GM18870 (cell line): ENCODE measurements around the gene MEIOSIN.
"Not testable (repeated sequence)": the region's sequence is repeated elsewhere in the genome, so short reads cannot be mapped to it uniquely, and the experiment has no call there.

Experiments
- ATAC-seq: cut with Tn5 transposase; IDR thresholded peaks from one replicate; pipeline ENCODE4 v1.9.1; 2021; ENCODE audit warnings: moderate library complexity; ENCODE audit not compliant: unreplicated experiment

Gene MEIOSIN, protein sequence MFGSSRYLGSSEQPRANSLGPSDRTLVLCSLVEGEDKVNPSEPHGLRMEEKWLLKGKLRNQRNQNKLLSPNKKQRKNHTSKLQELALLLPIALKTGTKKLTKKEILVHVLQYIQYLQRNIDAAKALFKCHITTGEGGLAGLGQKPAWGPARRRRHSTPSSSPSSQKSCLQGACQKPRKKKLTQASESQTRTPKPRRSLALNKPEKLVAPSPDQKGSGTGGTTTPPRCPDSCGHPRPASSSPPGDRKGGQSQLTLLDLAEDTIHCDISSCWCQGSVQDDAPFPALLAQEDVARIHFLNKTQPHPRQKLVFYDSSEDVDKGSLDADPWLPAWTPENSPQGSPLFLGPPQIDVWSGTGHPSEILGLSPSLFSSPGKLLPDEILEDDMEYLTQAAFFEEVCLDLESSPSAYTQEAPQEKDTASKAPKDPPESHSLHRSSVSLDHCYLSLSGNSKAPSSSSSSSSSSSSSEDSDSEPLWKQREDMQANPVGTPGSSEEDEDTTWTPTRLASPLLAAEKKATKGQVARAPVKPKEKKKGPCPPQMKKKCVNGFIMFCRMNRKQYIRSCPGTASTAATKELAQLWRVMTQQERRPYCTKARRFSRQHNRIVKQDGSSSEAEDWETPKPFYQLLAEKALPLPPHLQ

DNA sequence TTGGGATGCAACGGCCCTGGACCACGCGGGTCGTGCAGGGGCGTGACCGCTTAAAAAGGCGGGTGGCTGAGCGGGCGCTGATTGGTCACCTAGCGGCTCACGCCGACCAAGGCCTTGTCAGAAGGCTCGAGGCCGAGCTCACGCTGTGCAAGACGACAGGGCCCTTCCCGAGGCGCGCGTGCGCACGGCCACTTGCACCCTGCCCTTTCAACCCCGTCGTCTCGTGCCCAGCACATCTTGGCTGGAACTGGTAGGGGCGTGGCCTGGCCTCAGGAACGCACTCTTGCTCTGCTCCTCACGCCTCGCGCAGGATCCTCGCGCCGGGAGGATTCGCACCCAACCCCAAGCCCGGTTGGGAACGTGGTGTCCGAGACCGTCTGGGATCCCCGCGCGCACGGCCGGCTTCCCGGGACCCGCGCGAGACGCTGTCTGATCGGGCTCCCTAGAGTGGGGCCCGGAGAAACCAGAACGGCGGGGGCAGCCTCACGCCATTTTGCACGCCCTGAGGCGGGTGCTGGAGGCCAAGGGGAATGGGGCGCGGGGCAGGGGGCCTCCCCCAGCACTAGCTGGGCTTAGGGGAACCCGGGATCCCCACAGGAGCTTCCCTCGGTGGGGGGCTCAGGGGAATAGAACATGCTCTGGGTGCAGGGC, at the start of gene MEIOSIN:
Gene MEIOSIN, plus strand, starts transcription at position 280 of the 651 bp plus-strand sequence. CDS start 1,938 bp downstream, outside the sequence.
- no peak for ATAC-seq

DNA sequence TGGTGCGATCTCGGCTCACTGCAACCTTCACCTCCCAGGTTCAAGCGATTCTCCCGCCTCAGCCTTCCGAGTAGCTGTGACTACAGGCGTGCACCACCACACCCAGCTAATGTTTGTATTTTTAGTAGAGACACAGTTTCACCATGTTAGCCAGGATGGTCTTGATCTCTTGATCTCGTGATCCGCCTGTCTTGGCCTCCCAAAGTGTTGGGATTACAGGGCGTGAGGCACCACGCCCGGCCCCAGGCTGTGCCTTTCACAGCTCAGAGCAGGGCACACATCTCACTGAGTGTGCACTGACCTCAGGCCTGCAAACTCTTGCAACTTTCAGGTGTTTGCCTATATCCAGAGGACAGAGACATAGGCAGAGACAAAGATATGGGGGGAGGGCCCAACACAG, 48.2 kb upstream of the MEIOSIN start:
- not testable (repeated sequence) for ATAC-seq

DNA sequence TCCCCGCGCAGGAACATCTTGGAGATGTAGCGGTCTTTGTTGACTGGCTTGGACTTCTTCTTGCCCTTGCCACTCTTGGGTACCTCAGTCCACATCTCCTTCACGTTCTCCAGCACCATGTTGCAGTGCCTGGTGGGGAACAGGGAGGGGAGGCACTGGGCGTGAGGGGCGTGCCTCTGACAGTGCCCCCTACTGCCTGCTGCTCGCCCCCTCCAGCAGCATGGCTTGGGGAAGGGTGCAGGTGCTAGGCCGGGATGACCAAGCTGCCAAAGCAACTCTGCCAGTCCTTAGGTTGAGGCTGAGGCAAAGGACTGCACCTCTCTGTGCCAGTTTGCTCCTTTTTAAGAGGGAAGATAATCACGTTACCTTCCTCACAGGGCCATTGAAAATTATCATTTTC, 45.6 kb upstream of the MEIOSIN start:
- ATAC-seq: no peak

DNA sequence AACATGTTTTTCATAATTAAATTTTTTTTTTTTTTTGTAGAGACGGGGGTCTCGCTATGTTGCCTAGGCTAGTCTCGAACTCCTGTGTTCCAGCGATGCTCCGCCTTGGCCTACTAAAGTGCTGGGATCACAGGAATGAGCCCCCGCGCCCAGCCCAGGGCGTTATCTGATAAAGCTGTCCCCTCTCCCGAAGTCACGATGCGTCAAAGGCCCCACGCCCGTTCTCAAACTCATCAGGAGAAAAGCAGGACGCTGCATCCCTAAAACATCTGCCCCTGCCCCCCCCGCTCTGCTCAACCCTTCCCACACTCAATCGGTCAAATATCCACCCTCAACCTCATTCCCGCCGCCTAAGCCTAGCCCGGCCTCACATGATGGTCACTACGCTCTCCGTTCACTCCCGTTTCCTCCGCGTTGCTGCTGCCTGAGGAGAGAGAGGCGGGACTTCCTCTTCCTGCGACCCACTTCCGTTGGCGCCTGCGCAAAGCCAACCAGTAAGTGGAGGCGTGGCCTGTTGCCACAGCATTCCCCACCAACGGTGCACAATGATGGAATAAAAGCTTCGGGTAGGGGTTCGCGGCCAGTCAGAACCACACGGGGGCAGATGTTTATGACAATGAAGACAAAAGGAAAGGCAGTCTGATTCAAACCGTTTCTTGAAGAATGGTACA, 41.6 kb upstream of the MEIOSIN start, which contains the start of gene SNRPD2:
Gene SNRPD2, minus strand, starts transcription at position 438 of the 671 bp plus-strand sequence. Its CDS starts 65 bp downstream, at position 373.
- ATAC-seq: peak; percentile 46

DNA sequence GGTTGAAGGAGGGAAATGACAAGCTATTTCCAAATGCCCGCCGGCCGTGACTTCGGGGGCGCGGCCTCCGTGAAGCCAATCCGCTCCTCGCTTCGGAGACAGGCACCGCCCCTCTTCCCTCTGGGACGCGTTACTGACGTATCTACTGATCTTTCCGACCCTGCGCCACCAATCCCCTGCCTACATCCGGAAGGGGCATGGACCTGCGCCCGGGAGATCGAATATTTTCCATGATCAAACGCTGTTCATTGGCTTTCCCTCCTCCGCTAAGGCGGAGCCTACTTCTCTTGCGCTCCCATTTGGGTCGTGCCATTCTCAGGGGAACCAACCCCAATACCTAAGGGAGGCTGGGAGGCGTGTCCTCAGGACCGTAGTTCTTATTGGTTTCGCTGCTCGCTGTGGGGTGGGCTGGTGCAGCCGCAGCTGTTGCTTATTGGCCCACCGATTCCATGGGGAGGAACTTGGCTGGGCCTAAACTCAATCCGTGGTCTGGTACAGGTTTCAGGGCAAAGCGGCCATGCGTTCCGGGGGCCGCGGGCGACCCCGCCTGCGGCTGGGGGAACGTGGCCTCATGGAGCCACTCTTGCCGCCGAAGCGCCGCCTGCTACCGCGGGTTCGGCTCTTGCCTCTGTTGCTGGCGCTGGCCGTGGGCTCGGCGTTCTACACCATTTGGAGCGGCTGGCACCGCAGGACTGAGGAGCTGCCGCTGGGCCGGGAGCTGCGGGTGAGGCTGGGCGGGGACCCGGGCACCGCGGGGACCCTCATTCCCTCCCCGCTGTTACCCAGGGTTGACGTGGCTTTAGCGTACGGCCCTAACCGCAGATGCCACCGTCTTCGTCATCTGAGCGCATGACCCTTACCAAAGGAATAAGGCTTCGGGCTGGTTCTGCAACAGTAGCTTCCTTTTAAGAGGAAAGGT, 40.8 kb upstream of the MEIOSIN start, which contains the start of gene QPCTL:
Gene QPCTL, plus strand, starts transcription at position 480 of the 919 bp plus-strand sequence. Its CDS starts 38 bp downstream, at position 518.
- ATAC-seq: peak; percentile 88

DNA sequence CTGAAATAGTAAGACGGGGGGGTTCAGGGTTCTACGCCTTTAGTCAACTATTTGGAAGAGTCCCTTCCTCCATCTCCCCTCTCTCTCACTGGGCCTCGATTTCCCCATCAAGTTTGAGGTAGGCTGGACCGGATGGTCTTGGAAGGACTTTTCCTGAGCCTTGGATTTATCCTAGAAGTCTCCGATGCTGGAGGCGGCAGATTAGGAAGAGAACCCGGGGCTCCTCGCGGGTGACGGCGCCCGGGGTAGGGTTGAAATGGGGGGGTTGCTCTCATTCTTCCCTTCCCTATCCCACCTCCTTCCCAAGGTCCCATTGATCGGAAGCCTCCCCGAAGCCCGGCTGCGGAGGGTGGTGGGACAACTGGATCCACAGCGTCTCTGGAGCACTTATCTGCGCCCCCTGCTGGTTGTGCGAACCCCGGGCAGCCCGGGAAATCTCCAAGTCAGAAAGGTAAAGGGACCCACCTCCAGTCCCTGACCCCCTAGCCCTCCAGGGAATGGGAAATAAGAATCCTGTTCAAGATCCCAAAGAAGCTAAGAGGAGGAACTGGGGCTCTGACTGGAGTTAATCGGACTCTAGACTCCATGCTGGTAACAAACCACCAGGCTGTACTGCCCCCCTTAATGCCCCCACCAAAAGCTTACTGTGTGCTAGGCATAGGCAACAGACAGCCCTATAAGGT, 40.0 kb upstream of the MEIOSIN start:
- ATAC-seq: no peak

DNA sequence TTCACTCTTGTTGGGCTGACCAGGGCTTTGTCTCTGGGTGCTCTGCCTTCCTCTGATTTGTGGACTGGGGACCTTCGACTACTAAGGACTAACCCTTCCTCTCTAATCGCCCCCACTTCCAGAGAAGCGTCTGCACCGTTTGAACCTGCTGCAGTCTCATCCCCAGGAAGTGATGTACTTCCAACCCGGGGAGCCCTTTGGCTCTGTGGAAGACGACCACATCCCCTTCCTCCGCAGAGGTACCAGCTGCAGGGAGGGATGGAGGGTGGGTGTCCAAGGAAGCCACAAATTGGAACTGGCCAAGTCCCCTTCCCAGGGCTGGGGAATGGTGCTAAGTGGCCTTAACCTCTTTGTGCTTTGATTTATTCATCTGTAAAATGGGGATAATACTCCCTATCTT, 31.6 kb upstream of the MEIOSIN start:
- ATAC-seq: no peak

DNA sequence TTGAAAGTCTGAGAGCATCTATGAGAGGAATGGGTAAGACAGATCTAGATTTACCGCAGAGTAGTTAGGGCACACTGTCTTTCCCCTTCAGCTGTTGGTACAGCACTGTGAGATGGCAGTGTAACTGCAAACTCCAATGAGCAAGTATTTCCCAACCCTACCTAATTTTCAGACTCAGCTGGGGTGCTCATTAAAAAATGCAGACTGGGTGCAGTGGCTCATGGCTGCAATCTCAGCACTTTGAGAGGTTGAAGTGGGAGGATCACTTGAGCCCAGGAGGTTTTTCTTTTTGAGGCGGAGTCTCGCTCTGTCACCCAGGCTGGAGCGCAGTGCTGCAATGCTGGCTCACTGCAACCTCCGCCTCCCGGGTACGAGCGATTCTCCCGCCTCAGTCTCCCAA, 28.1 kb upstream of the MEIOSIN start:
- no peak for ATAC-seq

DNA sequence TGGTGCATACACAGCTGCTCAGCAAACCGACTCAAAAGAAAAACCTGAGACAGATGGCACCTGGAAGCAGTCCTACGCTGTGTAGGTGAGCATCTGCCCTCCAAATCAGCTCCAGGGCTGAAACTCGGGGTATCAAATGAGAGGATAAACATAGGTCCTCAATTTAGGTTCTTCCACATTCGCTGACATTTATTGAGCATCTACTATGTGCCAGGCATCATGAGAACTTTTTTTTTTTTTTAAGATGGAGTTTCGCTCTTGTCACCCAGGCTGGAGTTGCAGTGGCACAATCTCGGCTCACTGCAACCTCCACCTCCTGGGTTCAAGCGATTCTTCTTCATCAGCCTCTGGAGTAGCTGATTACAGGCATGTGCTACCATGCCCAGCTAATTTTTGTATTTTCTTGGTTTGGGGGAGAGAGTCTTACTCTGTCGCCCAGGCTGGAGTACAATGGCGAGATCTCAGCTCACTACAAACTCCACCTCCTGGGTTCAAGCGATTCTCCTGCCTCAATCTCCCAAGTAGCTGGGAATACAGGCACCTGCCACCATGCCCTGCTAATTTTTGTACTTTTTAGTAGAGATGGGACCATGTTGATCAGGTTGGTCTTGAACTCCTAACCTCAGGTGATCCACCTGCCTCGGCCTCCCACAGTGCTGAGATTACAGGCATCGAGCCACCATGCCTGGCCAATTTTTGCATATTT, 27.4 kb upstream of the MEIOSIN start:
- ATAC-seq: no peak

DNA sequence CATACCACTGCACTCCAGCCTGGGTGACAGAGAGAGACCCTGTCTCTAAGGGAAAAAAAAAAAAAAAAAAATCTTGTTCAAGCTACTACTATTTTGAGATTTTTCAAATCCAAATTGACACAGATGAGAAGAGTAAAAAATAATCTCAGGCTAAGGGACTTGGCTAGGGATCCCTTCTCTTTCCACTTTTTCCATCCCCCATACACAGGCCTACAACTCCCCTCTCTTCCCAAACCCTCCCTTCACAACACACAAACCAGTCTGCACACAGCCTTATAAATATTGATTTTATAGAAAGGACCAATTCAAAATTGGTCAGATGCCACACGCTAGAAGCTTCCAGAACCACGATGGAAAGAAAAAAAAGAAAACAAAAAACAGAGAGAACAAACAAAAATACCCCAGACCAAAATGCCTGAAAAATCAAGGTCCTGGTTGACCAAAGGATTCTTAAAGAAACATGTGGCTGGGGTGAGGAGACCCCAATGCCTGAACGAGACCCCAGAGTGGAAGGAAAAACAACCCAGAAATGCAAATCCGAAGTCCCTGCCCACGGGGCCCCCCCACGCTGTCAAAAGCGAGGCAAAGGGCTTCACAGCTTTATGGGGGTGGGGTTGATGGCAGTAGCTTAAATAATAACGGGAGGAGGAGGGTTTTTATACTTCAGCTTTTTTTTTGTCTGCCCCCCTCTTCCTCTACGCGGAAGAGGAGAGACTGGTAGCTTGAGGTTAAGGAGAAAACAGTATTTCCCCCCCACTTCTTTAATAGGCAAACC, 22.7 kb upstream of the MEIOSIN start:
- no peak for ATAC-seq

DNA sequence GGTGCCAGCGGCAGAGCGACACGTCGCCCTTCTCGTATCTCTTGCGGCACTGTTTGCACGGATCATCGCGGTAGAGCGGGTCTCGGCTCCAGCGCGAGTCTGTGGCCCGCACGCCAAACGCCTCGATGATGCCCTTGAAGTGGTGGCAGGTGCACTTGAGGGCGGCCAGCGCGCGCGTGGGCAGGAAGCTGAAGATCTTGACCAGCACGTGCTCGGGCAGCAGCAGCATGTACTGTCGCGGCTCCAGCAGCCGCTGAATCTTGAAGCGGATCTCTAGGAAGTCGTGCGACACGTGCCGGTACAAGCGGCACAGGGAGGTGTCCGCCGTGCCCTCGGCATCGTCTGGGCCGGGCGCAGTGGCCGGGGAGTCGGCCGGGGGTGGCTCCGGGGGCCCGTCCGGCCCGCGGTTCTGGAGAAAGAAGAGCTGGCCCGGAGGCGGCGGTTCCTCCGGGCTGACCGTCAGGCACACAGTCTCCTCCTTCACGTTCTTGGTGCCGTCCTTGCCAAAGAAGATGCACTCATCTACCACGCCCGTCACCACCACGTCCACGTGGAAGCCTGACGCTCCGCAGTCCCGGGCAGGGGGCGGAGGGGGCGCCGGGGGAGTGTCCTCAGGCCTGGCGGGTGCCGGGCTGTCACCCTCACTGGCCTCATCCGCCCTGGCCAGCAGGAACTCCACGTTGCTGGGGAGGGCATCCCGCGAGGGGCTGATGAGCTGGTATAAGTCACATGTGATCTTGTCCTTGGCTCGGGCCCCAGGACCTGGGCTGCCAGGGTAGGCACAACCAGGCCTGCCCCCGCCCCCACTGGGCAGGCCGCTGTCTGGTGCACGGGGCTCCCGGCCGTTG, 21.2 kb upstream of the MEIOSIN start:
- no peak for ATAC-seq

DNA sequence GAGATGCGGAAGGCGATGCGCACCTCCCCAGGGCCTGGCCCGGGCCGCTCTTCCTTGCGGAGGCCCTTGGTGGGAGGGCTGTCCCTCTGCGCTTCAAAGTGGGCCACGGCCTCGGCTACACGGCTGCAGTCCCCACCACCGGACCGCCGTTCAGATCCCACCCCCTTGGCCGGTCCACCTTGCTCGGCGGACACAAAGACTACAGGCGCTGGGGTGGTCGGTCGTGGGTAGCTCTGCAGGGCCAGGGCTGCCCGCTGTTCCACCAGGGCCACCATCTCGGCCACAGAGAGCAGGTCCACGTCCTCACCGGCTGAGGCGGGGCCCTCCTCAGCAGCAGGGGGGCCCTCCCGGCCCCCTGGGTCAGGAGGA, 20.6 kb upstream of the MEIOSIN start:
- no peak for ATAC-seq

DNA sequence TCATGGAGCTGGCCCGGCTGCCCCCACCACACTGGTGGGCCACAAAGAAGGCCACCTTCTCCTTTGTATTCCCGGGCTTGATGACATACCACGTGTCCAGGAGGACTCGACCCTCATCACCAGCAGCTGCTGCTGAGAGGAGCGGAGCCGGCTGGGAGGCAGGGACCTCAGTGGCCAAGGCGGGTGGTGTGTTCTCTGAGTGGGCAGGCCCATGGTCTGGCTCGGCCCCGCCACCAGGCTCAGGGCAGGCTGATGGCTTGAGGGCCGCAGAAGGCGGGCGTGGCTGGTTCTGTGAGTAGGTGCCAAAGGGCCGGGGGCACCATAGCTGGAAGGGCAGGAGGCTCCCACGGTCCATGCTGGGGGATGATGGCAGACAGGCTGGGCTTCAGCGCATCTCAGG, 20.1 kb upstream of the MEIOSIN start:
- ATAC-seq: no peak

DNA sequence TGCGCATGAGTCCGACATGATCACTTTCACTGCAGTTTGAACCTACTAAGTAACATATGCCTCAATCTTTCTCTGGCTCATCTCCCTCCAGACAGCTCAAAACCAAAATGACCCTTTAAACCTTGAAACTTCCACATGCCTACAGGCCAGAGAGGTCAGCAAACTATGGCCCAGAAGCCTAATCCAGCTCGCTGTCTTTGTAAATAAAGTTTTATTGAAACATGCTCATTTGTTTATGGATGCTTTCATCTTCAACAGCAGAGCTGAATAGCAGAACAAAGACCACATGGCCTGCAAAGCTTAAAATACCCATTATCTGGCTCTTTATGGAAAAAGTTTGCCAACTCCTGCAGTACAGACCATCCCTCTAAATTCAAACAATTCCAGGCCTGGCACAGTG, 18.1 kb upstream of the MEIOSIN start:
- no peak for ATAC-seq

DNA sequence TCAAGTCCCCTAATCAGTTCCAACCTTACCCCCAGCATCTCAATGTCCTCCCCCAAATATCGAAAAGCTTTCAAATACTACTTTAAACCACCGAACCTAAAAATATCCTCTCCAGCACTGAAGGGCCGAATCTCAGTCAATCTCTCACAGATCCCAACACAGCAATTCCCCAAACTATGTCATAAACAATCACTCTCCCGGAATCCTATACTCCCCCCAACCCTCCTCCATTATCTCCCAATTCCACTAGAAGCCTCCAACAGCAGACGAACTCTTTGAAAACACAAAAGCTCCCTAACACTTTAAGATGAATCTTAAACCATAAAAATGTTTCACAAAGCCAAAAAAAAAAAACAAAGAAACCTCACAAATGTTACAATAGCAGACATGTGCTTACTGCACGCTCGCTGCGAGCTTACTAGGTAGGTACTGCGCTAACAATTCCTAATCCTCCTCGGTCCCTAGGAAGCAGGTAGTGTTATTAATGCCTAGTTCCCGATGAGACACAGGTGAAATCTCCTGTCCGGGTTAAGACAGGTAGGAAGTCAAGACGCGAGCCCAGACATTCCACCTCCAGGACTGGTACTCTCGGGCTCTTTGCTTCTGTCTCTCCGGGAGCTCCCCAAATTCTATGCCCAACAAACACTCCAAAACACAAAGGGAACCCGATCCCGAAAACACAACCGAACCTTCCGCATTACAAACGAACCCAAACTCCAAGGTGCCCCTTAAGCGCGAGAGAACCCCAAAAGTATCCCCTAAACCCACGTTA, 16.7 kb upstream of the MEIOSIN start:
- no peak for ATAC-seq

DNA sequence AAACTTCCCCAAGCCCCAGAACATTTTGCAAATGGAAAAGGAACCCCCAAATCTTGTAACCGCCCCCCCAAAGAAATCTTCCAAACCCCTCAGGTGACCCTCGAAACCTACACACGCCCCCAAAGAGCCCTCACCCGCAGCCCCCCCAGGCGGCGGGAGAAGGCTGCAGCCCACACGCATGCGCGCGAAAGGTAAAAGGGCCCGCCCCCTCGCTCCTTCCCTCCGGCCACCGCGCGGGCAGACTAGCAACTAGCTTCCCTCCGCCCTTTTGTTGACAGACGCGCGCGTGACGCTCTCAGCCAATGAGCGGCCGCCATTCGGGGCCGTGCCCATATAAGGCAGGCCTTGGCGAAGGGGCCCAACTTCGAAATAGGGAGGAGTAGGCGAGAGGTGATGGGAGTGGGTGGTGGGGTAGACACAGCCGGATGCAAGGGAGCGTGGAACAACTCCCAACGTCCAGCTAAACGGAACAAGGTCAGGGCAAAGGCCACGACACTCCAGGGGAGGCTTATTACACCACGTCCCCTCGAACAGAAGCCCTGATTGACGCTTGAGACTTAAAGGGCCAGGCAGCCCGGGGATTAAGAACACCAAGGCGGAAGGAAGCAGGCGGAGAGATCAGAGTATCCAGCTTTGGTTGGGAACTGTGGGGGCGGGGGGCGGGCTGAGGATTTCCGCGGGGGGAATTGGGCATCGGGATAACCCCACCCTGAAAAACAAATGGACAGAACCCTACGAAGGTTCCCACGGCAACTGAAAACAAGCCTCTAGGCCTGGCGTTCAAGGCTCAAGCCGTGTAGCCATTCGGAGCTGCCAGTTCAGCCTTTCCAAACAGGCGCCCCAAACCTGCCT, 15.9 kb upstream of the MEIOSIN start:
- ATAC-seq: peak; percentile 86
